Neural progenitor cell (in vitro differentiated cells): ENCODE results near the gene TIPIN.

ENCODE experiments used
- CTCF ChIP-seq: fragments of 200-600 bp; sonication (generic); IDR thresholded peaks from 2 replicates; pipeline ENCODE4 v1.5.1; 2017; ENCODE audit warnings: antibody characterized with exemption, mild to moderate bottlenecking
- EZH2phosphoT487 ChIP-seq: fragments of 200-600 bp; sonication (generic); IDR thresholded peaks from 2 replicates; pipeline ENCODE4 v1.6.1; 2017; ENCODE audit warnings: antibody characterized with exemption

GRCh38 chr15:66374179-66374578 is 17.7 kb upstream of the TIPIN start:
- TF ChIP-seq CTCF = no peak
- no peak for TF ChIP-seq EZH2phosphoT487
